Fibroblast of skin of left quadriceps (primary cell): ENCODE data around the gene REPS1.

Experiments
- DNase-seq, 2 experiments: peaks; one replicate each; pipeline ENCODE4 v3.0.0-alpha.2; 2013; ENCODE audit warnings: low read depth in 2 of 2

REPS1 gene

DNA sequence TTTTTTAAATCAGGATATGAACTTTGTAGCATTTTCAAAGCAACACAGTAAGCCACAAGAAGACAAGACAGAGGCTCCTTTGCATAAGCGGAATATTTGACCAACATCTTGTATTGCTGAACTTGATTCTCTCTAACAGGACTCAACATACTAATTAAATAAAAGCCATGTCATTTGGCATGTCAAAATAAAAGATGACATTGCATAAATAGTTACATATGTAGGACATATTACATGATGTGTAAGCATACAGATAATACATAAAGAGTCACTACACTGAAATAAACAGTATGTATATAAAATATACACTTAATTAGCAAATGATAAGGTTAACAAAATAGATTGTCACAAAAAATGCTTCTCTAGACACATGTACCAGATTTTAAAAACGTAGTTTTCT, 62.2 kb downstream of the REPS1 start:
- no peak for DNase-seq

- no peak for DNase-seq
Observed at GRCh38 chr6:138923561-138923960, 64.5 kb downstream of the REPS1 start.

DNA sequence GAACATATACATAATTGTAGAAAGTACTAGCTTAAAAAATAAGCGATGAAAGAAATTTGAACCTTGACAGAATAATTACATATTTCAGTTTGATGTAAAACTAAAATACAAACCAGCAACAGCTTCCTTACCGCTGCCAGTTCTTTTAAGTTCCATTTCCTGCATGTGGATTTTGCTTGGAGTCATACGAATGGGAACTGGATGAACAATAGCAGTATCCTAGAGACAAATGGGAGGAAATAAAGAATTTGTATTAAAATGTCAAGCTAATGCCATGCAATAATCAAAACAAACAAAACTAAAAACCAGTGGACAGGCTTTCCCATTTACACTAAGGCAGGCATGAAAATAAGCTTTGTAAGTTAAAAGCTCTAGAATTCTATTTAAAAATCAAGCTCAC, 67.1 kb downstream of the REPS1 start:
- DNase-seq, result no peak

- DNase-seq, result no peak
Observed at GRCh38 chr6:138914701-138915100, 73.4 kb downstream of the REPS1 start.

DNA sequence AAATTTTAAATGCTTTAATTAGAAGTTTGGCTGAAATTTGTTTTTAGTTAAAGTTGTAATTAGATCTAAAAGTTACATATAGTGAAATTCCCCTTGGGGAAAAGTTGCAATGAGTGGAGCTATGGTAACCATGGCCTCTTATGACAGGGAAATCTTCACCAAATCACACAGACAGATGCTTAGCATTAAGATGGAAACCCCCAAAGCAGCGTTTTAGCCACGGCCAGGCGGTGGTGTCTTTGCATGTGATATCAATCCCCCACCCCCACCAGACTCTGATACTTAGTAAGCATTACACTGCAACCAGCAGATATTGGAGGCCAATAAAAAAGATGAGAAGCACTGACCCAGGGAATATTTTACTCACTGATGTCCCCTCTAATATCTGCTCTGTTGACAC, 75.7 kb downstream of the REPS1 start:
- DNase-seq, result no peak

DNA sequence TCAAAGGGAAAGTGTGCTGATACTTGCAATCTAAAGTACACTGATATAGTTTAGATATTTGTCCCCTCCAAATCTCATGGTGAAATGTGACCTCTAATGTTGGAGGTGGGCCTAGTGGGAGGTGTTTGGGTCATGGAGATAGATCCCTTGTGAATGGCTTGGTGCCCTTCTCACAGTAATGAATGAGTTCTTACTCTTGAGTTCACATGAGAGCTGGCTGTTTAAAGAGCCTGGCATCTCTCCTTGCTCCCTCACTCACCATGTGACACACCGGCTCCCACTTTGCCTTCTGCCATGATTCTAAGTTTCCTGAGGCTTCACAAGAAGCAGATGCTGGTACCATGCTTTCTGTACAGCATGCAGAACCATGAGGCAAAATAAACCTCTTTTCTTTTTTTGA, 78.1 kb downstream of the REPS1 start:
- no peak for DNase-seq

DNA sequence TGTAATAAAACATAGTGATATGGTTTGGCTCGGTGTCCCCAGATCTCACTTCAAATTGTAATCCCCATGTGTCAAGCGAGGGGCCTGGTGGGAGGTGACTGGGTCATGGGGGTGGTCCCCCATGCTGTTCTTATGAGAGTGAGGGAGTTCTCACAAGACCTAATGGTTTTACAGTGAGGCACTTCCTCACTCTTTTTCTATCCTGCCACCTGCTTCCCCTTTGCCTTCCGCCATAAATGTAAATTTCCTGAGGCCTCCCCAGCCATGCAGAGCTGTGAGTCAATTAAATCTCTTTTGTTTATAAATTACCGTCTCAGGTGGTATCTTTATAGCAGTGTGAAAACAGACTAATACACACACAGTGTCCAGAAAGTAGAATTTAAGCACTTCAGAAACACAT, 78.5 kb downstream of the REPS1 start:
- no peak for DNase-seq

DNA sequence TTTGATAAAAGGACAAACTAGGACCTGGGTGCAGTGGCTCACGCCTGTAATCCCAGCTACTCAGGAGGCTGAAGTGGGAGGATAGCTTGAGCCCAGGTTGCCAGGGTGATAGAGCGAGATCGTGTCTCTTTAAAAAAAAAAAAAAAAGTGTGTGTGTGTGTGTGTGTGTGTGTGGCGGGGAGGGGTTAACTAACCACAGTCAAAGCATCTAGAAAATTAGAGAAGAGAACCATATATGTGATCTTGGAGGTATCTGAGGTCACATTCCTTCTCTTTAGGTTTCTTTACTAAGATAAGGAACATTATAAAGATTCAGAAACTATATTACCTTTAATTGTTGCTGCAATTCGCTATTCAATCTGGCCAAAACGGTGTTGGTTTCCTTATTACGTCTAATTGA, 80.9 kb downstream of the REPS1 start:
- no peak for DNase-seq

DNA sequence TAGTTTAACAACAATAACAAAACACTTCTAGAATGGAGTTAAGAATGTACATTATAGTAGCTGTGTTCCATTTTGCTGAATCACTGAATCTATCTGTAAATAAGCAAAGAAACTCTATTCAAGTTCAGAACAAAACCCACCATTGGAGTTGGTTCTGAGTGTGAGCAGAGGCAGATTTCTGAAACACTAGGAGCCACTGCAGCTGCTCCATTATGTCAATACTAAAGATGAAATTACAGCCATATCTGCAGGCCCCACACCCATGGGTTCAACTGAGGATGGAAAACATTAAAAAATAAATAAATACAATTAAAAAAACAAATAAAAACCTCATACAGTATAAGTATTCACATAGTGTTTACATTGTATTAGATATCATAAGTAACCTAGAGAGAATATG, 91.0 kb downstream of the REPS1 start:
- DNase-seq, result no peak

DNA sequence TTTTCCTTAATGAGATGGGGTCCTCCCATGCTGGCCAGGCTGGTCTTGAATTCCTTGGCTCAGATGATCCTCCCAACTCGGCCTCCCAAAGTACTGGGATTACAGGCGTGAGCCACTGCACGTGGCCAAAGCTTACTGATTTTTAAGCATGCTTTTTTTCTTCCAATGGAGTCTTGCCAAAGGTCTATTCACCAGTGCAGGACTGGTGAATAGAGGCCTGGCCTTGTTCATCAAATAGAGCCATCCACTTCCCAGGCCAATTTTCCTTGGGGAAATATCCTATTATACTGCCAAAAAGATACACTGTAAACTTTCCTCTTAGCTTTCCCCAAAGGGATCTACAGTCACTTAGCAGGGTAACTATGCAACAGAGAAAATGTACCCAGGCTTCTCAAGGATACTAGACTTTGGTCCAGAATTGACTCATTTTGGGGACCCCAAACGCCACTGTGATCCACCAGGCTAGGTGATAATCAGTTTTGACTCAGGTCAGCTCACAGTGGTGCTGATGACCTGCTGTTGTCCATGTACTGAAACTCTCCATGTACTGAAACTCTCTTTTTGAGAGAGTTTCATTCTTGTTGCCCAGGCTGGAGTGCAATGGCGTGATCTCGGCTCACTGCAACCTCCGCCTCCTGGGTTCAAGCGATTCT, 91.8 kb downstream of the REPS1 start:
- no peak for DNase-seq

DNA sequence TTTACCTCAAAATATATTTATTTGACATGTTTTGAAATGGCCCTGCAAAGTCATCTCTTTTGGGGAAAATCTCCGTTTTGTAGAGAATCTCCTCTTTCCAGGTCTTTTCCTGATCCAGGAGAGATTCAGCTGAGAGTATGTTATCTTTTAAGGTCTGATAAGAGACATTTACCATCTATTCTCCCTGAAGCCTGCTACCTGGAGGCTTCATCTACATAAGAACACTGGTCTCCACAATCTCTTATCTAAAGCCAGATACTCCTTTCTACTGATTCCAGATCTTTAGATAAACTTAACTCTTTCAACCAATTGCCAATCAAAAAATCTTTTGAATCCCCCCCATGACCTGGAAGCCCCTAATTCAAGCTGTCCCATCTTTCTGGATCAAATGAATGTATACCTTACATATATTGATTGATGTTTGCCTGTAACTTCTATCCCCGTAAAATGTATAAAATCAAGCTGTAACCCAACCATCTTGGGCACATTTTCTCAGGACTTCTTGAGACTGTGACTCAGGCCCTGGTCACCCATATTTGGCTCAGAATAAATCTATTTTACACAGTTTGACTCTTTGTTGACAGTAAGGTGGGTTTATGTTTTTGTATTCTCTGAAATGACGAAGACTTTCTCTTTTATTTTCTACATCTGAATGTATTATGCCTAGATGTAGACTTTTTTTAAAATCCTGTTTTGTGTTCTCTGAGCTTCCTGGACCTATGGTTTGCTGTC, 96.6 kb downstream of the REPS1 start:
- no peak for DNase-seq

DNA sequence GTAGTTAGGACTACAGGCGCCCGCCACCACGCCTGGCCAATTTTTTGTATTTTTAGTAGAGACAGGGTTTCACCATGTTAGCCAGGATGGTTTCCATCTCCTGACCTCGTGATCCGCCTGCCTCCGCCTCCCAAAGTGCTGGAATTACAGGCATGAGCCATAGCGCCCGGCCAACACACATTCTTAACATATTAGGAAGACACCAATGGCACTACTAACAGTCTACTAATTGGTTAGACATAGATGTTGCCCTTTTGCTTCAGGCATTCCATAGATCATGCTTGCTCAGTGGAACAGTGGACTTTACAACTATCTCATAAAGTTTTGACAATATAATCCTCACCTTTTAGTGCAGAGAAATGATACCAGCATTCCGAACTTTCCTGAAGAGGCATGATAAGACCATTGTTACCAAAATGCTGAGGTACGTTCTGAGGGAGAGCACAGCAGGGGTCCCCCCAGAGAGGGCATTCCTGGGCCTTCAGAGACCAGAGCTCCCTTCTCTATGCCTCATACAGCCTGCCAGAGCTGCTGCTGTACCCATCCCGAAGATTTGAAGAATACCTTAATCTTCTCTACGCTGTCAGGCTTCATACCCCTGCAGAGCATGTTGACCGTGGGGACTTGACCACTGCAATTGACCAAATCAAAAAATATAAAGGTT, 102.8 kb downstream of the REPS1 start:
- DNase-seq, result no peak

DNA sequence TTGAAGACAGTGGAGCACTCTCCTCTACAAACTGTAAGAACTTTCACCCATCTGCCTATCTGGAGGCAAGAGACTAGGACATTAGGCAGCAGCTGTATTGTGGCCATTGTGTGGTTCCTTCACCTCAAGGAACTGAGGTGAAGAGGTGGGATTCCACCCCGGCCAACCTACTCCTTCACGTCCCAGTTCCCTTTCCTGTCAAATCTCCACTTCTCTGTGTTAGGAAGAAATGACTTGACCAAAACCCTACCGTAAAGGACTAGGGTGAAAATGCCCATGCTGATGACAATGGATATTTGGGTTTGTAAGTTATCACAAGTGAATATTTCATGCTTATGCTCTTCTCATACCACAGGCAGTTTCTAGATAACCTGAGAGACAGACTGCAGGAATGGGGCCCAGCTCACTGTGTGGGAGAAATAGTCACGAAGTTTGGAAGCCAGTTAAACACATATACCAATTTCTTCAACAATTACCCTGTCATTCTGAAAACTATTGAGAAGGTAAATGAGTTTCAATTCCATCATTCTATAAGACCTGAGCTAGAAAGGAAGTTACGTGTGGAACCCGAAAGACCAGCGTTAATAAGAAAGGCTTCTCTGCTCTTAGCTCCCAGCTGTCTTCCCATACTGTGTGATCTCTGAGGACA, 105.6 kb downstream of the REPS1 start:
- DNase-seq, result no peak

DNA sequence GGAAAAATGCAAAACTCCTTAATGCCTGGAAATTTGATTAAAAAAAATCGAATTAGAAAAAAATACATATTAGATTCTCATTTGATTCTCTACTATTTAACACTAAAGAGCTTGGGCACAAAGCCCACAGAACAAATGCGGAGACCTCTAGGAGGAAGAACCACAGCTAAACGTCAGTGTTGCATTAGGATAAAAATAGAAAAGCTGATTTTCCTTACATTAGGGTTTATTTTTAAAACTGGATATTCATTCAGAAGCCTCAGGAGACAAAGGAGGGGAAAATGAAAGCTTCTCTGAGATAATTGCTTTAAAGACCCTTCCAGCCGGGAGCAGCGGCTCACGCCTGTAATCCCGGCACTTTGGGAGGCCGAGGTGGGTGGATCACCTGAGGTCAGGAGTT, 114.9 kb downstream of the REPS1 start:
- no peak for DNase-seq

- no peak for DNase-seq
Observed at GRCh38 chr6:138869398-138869797, 118.7 kb downstream of the REPS1 start.

DNA sequence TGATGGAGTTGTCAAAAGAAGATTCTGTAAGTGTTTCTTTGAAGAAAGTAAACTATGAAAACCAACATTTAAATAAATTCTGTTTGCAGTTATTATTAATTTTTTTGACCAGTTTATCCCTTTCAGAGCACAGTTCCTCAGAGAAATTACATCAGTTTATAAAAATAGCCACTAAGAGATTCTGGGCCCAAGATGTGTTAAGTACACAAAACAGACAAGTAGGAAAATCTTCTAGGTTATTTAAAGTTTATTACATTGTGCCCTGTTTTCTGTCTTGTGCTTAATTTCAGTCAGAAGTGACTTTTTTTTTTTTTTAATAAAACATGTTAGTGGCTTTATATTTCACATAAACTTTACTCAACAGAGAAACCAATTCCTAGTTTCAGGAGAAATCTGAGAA, 119.9 kb downstream of the REPS1 start:
- DNase-seq, result no peak

GRCh38 chr6:138865480-138866109, 122.5 kb downstream of the REPS1 start:
- DNase-seq, result no peak

- no peak for DNase-seq
Observed at GRCh38 chr6:138864343-138864890, 123.6 kb downstream of the REPS1 start.

GRCh38 chr6:138863321-138863720, 124.7 kb downstream of the REPS1 start:
- no peak for DNase-seq

DNA sequence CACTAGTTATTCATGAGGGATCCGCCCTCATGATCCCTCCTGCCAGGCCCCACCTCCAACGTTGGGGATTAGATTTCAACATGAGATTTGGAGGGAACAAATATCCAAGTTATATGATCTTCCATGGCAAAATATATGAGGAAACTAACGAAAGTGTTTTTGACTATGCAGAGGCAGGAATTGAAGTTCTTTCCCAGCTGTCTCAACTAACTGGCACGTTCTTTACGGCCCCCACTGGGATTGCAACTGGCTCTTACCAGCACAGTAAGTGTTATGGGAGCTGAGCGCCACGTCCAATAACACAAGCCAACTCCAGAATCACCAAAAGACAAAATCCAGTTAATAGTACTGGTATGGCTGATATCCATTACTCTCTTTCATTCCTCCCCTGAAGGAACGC, 125.6 kb downstream of the REPS1 start:
- no peak for DNase-seq

GRCh38 chr6:138857775-138858174, 130.3 kb downstream of the REPS1 start:
- DNase-seq, result no peak

GRCh38 chr6:138856654-138857053, 131.4 kb downstream of the REPS1 start:
- DNase-seq, result no peak
